GM18909 (cell line): ENCODE data around the gene KIF6.

Experiments used
- ATAC-seq: cut with Tn5 transposase; IDR thresholded peaks from one replicate; pipeline ENCODE4 v1.9.1; 2021; ENCODE audit warnings: mild to moderate bottlenecking; ENCODE audit not compliant: unreplicated experiment, poor library complexity

Gene KIF6

DNA sequence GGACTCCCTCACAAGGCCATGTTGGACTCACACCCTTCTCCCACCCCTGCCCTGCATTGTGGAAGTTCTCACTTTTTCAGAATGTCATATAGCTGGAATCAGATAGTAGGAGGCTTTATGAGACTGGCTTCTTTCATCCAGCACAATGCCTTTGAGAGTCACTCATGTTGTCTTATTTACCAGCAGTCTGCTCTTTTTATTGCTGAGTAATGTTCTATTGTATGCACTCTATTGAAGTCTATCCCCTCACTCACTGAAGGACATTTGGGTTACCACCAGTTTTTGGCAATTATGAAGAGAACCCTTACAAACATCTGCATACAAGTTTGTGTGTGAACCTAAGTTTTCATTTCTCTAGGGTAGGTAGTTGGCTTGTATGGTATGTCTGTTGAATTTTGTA, 321.9 kb downstream of the KIF6 start:
- no peak for ATAC-seq

DNA sequence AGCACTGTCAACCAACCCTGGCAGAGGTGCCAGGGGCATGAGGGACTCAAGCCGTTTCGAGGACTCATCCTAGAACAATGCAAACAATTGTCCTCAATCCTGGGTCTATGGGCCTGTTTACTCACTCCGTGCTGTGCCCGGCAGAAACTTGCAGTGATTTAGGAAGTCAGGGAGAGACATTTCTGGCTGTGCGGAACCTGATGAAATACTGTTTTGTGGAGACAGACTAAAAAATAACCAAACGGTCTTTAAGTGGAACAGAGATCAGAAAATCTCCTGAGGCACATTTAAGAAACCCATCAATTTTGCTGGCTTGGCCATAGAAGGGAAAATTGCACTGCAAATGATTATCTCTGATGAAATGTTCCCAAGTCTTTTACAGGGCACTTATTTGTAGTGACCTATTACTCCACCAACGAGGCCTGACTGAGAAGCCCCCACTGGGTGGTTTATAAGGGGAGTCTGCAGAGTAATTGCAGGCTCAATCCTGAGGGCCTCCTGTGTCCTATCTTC, 322.9 kb downstream of the KIF6 start:
- ATAC-seq: no peak

DNA sequence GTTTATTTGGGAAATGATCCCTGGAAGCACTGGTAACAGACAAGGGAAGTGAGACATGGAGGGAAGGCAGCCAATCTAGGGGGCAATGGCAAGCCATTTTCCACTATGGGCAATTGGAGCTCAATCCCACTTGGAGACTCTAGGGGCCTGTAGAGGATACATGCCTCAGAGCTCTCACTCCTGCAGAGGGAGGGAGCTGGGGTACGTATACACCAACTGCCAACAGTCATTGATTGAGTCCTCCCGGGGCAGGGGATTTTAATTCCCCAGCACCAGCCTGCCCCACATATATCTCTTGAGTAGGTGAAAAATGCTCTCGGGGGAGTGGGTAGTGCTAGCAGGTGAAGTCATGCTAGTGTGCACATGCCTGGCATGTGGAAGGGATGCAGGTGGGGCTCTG, 323.8 kb downstream of the KIF6 start:
- ATAC-seq: no peak

DNA sequence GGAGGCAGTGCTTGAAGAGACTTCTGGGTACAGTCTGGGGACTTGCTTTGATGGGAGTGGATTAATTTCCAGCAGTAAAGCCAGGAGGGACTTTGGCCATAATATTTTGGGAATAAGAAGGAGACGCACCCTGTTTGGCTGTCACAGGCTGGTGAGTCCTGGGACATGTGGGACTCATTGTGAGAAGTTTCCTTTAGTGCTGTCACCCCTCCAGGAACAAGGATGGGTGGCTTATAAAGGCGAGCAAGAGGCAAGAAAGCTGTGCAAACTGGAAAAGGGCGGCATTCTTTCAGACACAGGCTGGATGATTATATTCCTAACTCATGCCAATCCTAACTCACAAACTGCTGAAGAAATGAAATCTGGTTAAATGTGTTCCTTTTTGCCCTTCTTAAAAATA, 325.2 kb downstream of the KIF6 start:
- ATAC-seq: no peak

DNA sequence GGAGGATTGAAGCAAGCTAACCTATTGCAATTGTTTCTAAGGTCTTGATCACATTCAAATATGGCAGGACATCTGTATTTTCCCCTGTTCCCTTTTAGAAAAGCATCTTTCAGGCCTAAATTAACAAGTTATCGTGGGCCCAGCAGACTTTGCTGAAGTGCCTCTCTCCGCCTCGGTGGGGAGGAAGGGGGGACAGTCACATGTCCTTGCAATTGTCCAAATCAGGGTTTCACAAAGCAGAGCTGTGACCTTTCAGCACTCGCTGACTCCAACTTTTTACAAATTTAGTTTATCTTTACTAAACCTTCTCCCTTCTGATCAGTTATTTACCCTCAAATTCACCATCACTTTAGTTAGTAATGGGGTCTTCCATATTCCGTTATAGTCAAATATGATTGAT, 328.4 kb downstream of the KIF6 start:
- no peak for ATAC-seq

DNA sequence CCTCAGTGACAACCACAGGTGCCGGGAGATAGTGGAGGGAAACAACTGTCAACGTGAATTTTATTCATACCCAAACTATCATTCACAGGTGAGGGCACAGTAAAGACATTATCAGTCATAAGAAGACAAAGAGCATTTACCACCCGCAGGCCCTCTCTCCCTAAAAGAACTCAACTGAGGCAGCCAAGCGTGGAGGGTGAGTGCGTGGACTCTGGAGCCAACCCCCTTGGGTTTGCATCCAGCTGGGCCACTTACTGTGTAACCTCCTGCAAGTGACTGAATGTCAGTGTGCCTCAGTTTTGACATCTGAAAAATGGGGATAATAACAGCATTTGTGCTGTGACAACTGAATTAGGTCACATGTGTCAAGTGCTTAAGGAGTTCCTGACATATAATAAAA, 332.1 kb downstream of the KIF6 start:
- no peak for ATAC-seq

DNA sequence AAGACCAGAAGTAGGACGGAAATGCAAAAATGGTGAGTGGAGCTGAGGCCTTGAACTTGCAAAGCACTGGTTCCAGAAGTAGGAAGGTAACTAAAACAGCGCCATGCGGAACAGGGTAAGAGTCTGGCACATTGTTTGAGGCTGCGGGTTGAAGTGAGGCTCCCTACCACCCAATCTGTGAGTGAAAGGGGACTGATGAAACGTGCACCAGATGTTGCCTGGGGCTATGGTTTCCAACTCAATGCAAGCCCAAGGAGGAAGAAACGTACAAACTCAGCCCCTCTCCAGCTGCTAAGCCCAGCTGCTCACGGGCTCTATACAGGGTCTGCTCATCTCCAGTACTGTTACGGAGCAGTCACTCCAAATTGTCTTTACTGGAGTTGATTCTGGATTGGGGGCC, 334.0 kb downstream of the KIF6 start:
- no peak for ATAC-seq

DNA sequence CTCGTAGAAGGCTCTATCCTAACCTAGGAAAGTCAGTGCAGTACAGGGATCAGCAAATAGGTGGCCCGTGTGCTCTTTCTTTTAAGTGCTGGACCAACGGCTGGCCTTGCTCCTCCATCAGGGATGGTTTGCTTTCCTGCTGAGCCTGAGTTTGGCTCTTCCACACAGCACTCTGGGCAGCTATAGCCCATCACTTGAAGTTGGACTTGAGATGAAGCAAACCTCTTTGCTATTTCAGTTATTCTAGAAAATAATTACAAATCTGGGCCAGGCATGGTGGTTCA, 335.8 kb downstream of the KIF6 start:
- ATAC-seq: no peak

DNA sequence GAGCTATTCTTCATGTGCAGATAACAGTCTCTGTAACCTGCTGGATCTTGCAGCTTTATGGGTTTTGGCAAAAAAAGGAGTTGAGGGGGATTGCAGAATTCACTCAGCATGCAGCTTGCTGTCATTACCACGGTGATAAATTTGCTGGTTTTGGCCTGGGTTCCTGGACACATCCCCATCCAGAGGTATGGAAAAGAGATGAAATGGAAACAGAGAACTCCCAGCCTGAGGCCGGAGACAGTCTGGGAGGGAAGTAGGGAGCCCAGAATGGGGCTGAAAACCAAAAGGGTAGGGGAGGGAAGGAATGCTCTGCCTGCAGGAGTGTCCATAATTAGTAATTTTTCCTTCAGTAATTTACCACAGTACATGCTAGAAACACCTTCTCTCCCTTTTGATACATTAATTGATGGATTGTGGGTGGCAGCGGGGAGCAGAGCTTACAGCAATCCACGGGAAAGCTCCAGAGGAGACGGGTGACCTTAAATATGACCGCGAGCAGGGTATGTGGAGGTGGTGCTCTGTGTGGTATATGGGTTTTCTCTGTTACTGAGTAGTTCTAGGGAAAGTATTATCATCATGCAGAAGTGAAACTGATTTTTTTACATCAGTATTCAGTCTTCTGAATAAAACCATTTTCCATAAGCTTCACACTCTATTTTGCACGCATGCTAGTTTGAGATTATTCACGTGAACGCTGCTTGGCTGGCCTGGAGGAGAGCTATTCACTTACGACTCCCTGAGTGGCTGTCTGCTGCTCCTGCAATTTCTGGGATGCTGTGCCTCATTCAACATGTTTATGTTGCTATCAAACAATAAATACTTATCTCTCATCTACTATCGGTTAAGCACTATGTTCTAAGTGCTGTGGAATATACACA, 336.4 kb downstream of the KIF6 start:
- ATAC-seq: peak; percentile 59

DNA sequence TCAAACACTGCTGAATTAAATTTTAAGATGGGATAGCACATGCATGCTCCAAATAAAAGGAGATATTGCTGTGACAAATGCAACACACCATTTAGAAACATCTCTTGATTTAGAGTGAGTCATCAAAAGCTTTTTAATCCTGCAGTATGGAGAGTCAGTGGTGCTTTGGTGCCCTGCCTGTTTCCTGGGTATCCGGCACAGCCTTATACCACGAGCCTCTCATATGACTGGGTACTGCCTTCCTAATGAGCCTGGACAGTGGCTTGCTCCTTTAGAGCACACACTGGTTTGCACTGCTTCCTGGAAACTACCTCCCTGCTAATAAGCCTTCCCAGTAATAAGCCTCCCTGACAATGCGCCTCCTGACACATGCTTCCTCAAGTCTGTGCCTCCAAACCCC, 337.4 kb downstream of the KIF6 start:
- no peak for ATAC-seq

DNA sequence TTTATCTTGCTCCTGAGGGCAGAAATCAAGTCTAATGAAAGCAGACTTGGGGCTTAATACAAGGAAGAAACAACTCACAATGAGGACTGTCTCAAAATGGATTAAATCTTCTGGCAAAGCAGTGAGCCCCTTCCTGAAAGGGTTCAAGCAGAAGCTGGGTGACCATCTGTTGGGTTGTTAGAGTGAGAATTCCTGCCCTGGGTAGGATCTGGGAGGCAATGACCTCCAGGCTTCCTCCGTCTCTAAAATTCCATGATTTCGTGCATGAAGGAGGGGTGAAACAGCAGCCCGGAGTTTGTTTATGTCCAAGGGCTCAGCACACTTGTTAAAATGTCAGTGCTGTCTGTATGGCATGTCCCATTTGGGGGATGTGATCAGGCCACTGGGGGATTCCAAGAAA, 338.7 kb downstream of the KIF6 start:
- no peak for ATAC-seq

DNA sequence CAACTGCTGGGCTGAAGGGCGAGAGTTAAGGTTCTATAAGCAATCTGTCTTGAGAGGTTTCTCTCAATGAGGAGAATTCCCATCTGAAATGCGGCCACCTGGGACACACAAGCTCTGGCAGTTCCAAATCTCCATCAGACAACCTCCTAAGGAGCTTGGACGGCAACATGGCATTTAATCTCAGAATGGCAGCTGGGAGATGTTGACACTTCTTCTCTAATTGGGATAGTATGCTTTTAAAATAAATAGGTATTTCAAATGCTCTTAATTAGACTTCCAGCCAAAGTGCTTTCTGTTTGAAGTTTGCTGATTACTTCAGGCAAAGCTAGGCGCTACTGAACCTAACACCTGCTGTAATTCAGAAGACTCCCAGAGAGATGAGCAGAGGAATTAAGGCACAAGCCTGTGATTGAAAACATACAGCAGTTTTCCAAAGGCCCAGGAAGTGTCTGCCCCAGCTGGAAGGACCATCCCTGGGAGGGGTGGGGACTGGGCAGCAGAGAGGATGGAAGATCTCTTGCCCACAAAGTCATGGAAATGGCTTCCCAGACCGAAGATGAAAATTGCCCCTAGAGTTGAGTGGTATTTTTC, 343.6 kb downstream of the KIF6 start:
- no peak for ATAC-seq

DNA sequence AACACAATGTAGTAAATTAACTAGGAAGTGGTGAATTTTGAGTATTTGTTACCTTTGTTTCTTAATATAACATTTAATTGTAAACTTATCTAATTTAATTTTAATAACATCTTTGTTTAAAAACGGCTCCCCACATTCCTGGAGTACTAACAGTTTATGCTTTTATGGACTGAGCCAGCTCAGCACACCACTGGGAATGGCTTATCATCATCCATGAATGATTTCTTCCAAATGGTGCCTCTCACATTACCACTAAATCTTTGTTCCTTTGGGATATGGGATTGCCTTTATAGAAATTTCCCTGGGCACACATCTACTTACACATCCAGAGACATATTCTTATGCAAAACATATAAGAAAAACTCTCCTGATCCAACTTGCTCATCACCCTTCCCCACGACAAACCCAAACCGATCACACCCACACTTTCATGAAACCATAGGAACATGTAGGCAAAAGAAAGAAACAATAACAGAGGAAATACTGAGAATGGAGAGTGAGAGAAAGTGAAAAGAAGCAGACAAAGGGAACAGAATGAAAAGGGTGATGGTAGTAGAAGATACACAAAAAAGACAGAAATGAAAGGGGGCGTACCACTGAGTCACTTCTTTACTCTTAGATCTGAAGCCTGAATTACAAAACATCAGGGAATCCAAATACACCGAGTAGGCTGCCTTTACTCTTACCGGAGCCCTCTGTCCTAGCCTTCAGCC, 344.2 kb downstream of the KIF6 start:
- ATAC-seq: no peak

DNA sequence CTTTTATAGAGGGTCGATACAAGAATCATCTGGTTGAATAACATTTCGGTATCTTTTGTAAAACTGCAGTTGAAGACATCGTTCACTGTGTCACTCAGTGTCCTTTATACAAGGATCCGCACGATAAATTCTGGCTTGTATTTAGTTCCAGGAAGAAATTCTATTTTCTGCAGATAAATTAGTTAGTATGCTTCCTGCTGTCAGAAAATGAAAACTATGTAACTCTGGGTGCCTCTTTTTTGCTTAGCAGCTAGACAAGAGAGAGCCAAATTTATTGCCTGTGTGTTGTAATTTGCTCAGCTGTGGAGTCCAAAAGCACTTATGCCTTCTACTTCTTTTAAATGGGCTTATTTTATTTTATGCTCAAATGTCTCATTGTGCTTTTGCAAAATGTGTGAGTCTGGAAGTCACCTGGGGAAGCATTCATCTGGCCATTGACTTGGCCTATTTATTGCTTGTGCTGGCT, 346.2 kb downstream of the KIF6 start:
- ATAC-seq: no peak

DNA sequence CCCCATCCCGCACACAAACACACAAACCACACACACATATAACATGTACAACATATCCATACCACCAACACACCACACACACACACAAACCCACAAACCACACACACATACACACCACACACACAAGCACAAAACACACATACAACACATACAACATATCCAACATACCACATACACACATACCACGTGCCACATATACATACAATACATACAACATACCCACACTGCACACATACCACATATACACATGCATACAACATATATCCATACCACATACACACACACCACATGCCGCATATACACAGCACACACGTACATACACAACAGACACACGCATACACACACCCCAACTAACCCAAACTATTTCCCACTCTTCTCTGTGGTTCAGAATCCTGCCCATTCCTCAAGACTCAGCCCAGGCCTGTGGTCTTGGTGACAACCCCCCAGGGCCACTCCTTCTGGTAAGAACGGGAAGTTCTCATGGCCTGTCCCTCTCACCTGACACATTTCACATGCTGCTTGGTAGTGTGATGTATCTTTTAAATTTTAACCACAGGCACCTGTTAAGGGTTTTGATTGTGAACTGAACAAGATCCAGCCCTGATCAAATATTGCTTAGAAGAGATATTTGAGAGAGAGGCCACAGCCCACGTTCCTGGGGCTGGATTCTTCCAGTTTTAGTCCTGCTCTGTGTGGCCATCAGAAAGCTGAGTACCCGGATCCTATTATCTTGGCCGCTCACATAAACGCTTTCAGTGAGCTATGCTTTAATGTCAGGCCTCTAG, 346.8 kb downstream of the KIF6 start:
- no peak for ATAC-seq

DNA sequence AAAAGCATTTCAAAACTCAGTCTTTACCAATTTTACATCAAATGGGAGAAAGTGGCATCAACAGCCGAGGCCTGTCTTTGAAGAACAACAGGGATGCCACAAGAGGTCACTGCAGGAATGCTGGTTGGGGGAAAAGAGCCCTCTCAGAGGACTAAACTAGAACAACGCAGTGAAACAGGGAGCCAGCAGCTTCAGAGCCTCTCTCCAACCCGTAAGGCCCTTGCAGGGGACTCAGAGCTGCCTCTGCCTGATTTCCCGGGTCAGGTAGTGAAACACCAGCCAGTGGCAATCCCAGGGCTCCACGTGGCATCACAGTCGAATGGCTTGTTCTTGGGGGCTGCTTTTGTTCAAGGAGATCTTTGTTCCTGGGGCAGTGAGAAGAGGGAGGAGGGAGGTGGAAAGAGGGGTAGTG, 347.7 kb downstream of the KIF6 start:
- ATAC-seq: no peak

DNA sequence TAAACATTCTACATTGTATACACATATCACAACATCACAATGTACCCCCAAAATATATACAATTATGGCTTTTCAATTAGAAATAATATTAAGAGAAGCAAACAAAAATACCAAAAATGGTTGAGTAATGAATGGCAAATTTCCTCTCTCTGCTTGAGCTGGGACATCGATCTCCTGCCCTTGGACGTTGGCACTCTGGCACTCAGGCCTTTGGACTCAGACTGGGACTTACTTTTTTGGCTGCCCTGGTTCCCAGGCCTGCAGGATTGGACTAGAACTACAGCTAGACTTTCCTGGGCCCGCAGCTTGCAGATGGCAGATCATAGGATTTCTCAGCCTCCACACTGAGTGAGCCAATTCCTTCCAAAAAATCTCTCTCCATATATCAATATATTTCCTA, 349.8 kb downstream of the KIF6 start:
- ATAC-seq: no peak

DNA sequence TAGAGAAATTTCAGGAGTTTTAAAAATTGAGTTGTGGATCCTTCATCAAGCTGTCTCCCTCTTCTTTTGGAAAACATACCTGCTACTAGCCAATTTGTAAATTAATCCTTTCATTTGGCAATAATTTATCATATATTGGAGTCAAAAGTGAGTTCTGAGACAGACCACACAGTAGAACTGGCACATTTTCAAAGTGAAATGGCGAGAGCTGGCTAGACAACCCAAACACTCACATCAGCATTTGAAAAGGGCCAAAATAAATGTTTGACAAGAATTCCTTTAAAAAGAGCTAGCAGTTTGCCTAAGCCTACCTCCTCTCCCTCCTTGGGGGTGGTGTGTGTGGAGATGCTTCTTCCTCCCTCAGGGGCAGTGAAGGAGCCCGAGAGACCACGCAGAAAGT, 354.8 kb downstream of the KIF6 start:
- ATAC-seq: no peak

DNA sequence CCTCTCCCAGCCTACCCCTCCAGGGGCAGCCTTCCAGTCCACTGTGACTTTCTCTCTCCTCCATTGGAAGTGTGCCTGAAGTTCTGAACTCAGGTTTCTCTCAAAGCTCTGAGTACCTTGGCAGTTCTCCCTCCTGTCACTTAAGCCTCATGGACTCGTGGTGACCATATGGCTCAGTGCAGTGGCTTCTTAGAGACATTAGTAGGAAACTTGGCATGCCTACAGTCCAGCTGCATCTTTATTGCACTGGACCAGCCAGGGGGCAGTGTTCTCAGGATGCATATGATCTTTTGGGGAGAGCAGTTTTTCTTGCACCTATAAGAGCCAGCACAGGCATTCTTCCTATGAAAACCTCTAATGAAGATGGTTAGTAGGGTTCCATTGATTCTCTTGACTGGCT, 355.2 kb downstream of the KIF6 start:
- ATAC-seq: no peak

DNA sequence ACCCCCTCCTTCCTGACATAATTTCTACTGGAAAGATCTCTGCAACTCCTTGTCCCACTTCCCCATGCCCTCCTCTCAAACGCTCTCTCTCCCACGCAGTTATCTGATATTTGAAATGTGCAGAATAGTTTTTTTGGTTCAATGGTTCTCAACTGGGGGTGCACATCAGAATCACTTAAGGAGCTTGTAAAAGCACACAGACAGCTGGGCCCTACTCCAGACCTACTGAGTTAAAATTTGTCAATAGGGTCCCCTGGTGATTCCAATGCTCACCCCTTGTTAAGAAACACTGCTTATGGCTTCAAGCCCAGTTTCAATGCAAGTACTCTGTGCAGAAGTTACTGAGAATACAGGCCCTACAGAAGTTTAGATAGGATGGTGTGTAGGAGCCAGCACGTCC, 357.5 kb downstream of the KIF6 start:
- ATAC-seq: no peak
